ELR (cell line): ENCODE results near the gene ANLN.
A peak's percentile ranks its signal among the peaks of the same experiment; 100 is the strongest.

ENCODE experiments used
- DNase-seq: peaks from one replicate; pipeline ENCODE4 v3.0.0-alpha.2; 2015; ENCODE audit warnings: low read depth

ANLN gene

GRCh38 chr7:36408589-36408988 lies 18.9 kb downstream of the ANLN start:
- DNase-seq: no peak

GRCh38 chr7:36409180-36409579 lies 19.5 kb downstream of the ANLN start:
- DNase-seq: no peak

GRCh38 chr7:36415144-36415543 lies 25.5 kb downstream of the ANLN start:
- DNase-seq: no peak

GRCh38 chr7:36416251-36416650 lies 26.6 kb downstream of the ANLN start:
- DNase-seq: no peak

GRCh38 chr7:36420307-36420706 lies 30.6 kb downstream of the ANLN start:
- no peak for DNase-seq

- no peak for DNase-seq
Measured at GRCh38 chr7:36422072-36422471, 32.4 kb downstream of the ANLN start.

GRCh38 chr7:36423633-36424032 lies 34.0 kb downstream of the ANLN start:
- no peak for DNase-seq

GRCh38 chr7:36430186-36430585 lies 40.5 kb downstream of the ANLN start:
- no peak for DNase-seq

GRCh38 chr7:36430881-36431280 lies 41.2 kb downstream of the ANLN start:
- no peak for DNase-seq

GRCh38 chr7:36438211-36438610 lies 48.5 kb downstream of the ANLN start:
- no peak for DNase-seq

GRCh38 chr7:36439624-36440023 lies 50.0 kb downstream of the ANLN start:
- DNase-seq: no peak

- peak; percentile 66 for DNase-seq
Measured at GRCh38 chr7:36440880-36441279, 51.2 kb downstream of the ANLN start.

GRCh38 chr7:36441344-36442022 lies 51.8 kb downstream of the ANLN start:
- no peak for DNase-seq

GRCh38 chr7:36448781-36449379 lies 59.2 kb downstream of the ANLN start:
- DNase-seq: peak; percentile 61

GRCh38 chr7:36449685-36450084 lies 60.0 kb downstream of the ANLN start:
- DNase-seq: no peak

GRCh38 chr7:36453769-36454168 lies 64.1 kb downstream of the ANLN start:
- DNase-seq: no peak

GRCh38 chr7:36455646-36456045 lies 66.0 kb downstream of the ANLN start:
- no peak for DNase-seq

GRCh38 chr7:36456138-36456537 lies 66.5 kb downstream of the ANLN start:
- no peak for DNase-seq

GRCh38 chr7:36456548-36456947 lies 66.9 kb downstream of the ANLN start:
- no peak for DNase-seq

- no peak for DNase-seq
Measured at GRCh38 chr7:36459236-36459960, 69.7 kb downstream of the ANLN start.

GRCh38 chr7:36460811-36461429 lies 71.3 kb downstream of the ANLN start:
- no peak for DNase-seq

GRCh38 chr7:36462551-36463137 lies 73.0 kb downstream of the ANLN start:
- DNase-seq: no peak

GRCh38 chr7:36464271-36464670 lies 74.6 kb downstream of the ANLN start:
- DNase-seq: no peak
